SH-SY5Y (cell line): ENCODE data around the gene KLRG1.

Experiments used
- GATA2 ChIP-seq: IDR thresholded peaks from 2 replicates; pipeline ENCODE4 v1.6.1; 2011; ENCODE audit warnings: mild to moderate bottlenecking, low read depth, low read length
- GATA3 ChIP-seq: IDR thresholded peaks from 2 replicates; pipeline ENCODE4 v1.6.1; 2011; ENCODE audit warnings: low read depth, mild to moderate bottlenecking, low read length, moderate library complexity

DNA sequence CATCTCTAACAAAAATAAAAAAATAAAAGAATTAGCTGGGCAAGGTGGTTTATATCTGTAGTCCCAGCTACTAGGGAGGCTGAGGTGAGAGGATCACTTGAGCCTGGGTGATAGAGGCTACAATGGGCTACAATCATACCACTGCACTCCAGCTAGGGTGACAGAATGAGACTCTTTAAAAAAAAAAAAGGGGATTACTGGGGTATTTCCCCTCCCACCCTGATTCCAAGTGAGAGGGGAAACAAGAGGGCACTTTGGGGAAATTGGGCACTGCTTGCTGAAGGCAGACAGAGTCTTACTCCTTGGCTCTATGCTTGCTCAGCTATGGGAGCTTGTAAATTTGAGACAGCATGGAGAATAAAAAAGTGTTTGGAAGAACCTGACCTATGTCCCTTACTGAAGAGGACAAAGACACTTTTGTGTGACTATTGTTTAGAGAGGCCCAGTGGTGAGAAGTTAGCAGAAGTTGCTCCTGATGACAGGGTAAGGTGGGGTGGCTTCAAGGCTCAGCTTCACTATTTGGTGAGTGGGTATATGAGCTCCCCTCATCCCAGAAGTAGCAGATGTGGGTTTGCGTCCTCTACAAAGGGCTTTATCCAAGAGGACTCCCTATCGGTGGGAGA is 44.0 kb downstream of the KLRG1 start:
- TF ChIP-seq GATA2: no peak
- no peak for TF ChIP-seq GATA3
